CD4-positive, CD25-positive, alpha-beta regulatory T cell (primary cell): ENCODE results near the gene GALNT2. TPM values are rescaled to one million over a fixed set of nuclear protein-coding genes. Genes with fewer than 3 reads are reported as not detected.

Experiments used
- ATAC-seq, 2 donors: fragments of 150-1000 bp; cut with Tn5 transposase; one replicate each; pipeline ENCODE4 v1.10.0; 2021; ENCODE audit warnings: low read depth in 2 of 2, moderate number of reproducible peaks in 2 of 2, moderate library complexity in 1 of 2
- DNase-seq, 3 donors: peaks; one replicate each; pipeline versions ENCODE4 v3.0.0 to v3.0.0-alpha.2; 2012 to 2022; ENCODE audit warnings: mixed read lengths in 1 of 3
- H3K27ac ChIP-seq: one replicate; pipeline ENCODE4 v1.7.0; 2013; ENCODE audit warnings: mild to moderate bottlenecking, low read length; ENCODE audit not compliant: insufficient read depth, poor library complexity, severe bottlenecking
- H3K27me3 ChIP-seq: one replicate; pipeline ENCODE4 v1.7.0; 2013; ENCODE audit warnings: low read length; ENCODE audit not compliant: control insufficient read depth, insufficient read depth
- H3K36me3 ChIP-seq: one replicate; pipeline ENCODE4 v1.7.0; 2013; ENCODE audit warnings: mild to moderate bottlenecking, low read length, moderate library complexity; ENCODE audit not compliant: control insufficient read depth, insufficient read depth
- H3K4me1 ChIP-seq: 2 replicates; pipeline ENCODE4 v1.7.0; 2013; ENCODE audit warnings: mild to moderate bottlenecking, low read length; ENCODE audit not compliant: insufficient read depth, control insufficient read depth, poor library complexity, severe bottlenecking
- H3K4me3 ChIP-seq: one replicate; pipeline ENCODE4 v1.7.0; 2013; ENCODE audit warnings: low read depth, mild to moderate bottlenecking, low read length, moderate library complexity
- H3K9me3 ChIP-seq, 2 experiments: 1 replicate in 1 of 2; 2 replicates in 1 of 2; pipeline ENCODE4 v1.7.0; 2013; ENCODE audit warnings: low read length in 2 of 2, mild to moderate bottlenecking in 1 of 2, moderate library complexity in 1 of 2; ENCODE audit not compliant: control insufficient read depth in 2 of 2
- H3K27ac Mint-ChIP-seq, 3 donors: one replicate each; pipeline ENCODE4 v1.8.0; 2020 to 2022; ENCODE audit warnings: mild to moderate bottlenecking in 3 of 3, mixed read lengths in 3 of 3, moderate library complexity in 2 of 3
- H3K27me3 Mint-ChIP-seq: one replicate; pipeline ENCODE4 v1.8.0; 2022; ENCODE audit warnings: mild to moderate bottlenecking, mixed read lengths
- H3K36me3 Mint-ChIP-seq: one replicate; pipeline ENCODE4 v1.8.0; 2020; ENCODE audit warnings: mixed read lengths
- H3K4me1 Mint-ChIP-seq, 4 donors: one replicate each; pipeline ENCODE4 v1.8.0; 2020 to 2022; ENCODE audit warnings: mixed read lengths in 4 of 4, mild to moderate bottlenecking in 1 of 4
- H3K4me3 Mint-ChIP-seq, 4 donors: one replicate each; pipeline ENCODE4 v1.8.0; 2020 to 2022; ENCODE audit warnings: mild to moderate bottlenecking in 4 of 4, mixed read lengths in 4 of 4, moderate library complexity in 3 of 4
- H3K9me3 Mint-ChIP-seq, 7 donors: one replicate each; pipeline ENCODE4 v1.8.0; 2020 to 2022; ENCODE audit warnings: mixed read lengths in 7 of 7, mild to moderate bottlenecking in 3 of 7, moderate library complexity in 2 of 7
- polyA plus RNA-seq, 4 donors: library from polyadenylated mRNA; unstranded; fragments of 300-500 nt; fragmentation: Illumina TruSeq; gene quantifications; one replicate each; pipeline ENCODE4 v1.2.3, GENCODE V29; 2021
- total RNA-seq: library from RNA; stranded (reverse); gene quantifications from one replicate; pipeline ENCODE4 v1.2.3, GENCODE V29; 2022

The GALNT2 gene
- total and polyA plus RNA-seq, 5 donors from 2014 or later, result 10.9 to 15.8 (median 13.1) TPM

DNA sequence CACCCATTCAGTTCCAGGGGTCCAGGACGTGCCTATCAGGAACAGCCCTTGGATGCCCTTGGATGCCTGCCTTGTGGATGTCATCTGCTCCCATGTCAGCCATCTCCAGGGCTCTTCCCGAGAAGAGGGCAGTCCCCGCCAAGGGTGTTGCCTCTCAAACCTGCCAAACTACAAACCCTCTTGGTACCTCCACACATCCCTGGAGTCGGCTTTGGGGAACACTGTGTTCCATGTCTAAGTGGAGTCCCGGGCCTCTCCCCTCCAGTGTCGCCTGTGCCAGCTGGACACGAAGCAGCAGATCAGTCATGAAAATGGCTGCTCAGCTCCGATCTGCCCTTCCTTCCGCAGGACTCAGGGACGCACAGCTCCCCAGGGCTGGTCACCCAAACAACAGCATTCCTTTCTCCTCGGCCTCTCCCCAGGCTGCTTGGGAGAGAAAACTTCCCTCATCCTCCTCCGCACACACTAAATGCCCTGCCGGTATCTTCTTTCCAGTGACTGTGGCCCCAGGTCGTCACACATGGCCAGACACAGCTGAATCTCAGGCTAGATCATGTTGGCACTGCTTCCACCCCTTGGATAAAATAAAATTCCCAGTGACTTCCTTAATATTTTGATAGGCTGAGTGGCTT, 53.4 kb downstream of the GALNT2 start:
- Histone ChIP-seq H3K4me1 (peaks cover 7% of the 10 kb centered on the region), H3K9me3 (no peaks in the 10 kb centered on the region), H3K4me3 (no peak overlapping the region), H3K27ac (no peak overlapping the region), H3K36me3 (no peaks in the 10 kb centered on the region), H3K27me3 (no peaks in the 10 kb centered on the region)
- no peak for ATAC-seq
- DNase-seq, result no peak
- no peaks in the 10 kb centered on the region for H3K9me3 Mint-ChIP-seq
- H3K27me3 Mint-ChIP-seq, result no peaks in the 10 kb centered on the region
- peaks cover 21% of the 10 kb centered on the region for H3K36me3 Mint-ChIP-seq
- peaks cover 18 to 42% (median 30%) of the 10 kb centered on the region in 4 donors for H3K4me1 Mint-ChIP-seq
- peak overlapping the region in 1 of 3 donors; percentile 50 for H3K27ac Mint-ChIP-seq
- H3K4me3 Mint-ChIP-seq, result no peak overlapping the region

DNA sequence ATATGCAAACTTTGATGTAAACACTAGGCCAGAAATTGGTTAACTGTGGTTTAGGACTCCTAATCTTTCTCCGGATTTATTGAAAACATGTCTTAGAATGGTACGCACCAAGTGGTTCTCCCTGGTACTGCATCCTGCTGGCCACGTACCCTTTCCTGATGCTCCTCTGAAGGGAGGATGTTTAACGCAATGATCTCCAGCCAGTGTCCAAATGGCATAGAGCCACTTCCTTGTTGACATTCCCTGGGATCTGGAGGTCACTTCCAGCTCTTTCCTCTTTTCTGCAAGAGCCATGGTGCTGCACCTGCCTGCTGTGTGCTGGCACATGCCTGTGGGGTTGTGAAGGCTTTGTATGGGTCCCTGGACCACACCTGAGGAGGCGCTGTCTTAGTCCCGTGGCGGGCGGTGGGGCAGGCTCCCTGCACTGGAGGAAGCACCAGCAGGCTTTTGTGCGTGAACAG, 53.9 kb downstream of the GALNT2 start:
- Mint-ChIP-seq H3K36me3 (peaks cover 17% of the 10 kb centered on the region), H3K4me3 (no peak overlapping the region), H3K4me1 (peaks cover 18 to 46% (median 34%) of the 10 kb centered on the region in 4 donors), H3K9me3 (no peaks in the 10 kb centered on the region), H3K27ac (peak overlapping the region in 1 of 3 donors; percentile 50), H3K27me3 (no peaks in the 10 kb centered on the region)
- ATAC-seq, result no peak
- H3K27ac ChIP-seq, result no peak overlapping the region
- H3K36me3 ChIP-seq, result no peaks in the 10 kb centered on the region
- DNase-seq, result peak in 1 of 3 donors; percentile 33
- peaks cover 7% of the 10 kb centered on the region for H3K4me1 ChIP-seq
- H3K4me3 ChIP-seq, result no peak overlapping the region
- H3K9me3 ChIP-seq, result no peaks in the 10 kb centered on the region
- no peaks in the 10 kb centered on the region for H3K27me3 ChIP-seq

DNA sequence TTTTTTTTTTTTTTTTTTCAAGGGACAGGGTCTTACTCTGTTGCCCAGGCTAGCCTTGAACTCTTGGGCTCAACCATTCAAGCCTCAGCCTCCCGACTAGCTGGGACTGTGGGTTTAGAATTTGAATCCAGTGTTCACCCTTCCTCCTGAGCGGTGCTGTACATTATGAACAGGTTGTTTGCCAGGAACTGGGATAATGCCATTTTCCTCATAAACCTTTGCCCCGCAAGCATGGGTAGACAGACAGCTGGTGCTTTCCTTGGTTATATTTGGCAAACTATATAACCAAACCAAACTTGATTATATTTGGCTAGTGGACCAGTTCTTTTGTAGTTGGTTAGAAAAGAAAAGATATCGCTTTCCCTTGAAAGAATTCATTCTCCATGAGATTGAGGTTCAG, 54.9 kb downstream of the GALNT2 start:
- H3K27ac Mint-ChIP-seq, result no peak overlapping the region
- no peak for ATAC-seq
- H3K4me1 ChIP-seq, result peaks cover 7% of the 10 kb centered on the region

GRCh38 chr1:230122366-230123279, 55.6 kb downstream of the GALNT2 start:
- H3K4me1 ChIP-seq, result peaks cover 7% of the 10 kb centered on the region
- Mint-ChIP-seq H3K9me3 (peaks cover 0 to 2% (median 0%) of the 10 kb centered on the region in 7 donors), H3K27ac (peak overlapping the region in 2 of 3 donors; percentile 52 to 73), H3K36me3 (peaks cover 10% of the 10 kb centered on the region), H3K4me3 (no peak overlapping the region), H3K4me1 (peaks cover 27 to 60% (median 45%) of the 10 kb centered on the region in 4 donors), H3K27me3 (no peaks in the 10 kb centered on the region)
- H3K4me3 ChIP-seq, result no peak overlapping the region
- DNase-seq (no peak), ATAC-seq (no peak)
- no peaks in the 10 kb centered on the region for H3K27me3 ChIP-seq
- H3K36me3 ChIP-seq, result no peaks in the 10 kb centered on the region
- H3K9me3 ChIP-seq, result no peaks in the 10 kb centered on the region
- H3K27ac ChIP-seq, result no peak overlapping the region

More for the DNA sequence above, 54.9 kb downstream of the GALNT2 start:
- no peak overlapping the region for H3K4me3 Mint-ChIP-seq
- H3K4me1 Mint-ChIP-seq, result peaks cover 25 to 56% (median 43%) of the 10 kb centered on the region in 4 donors
- Histone ChIP-seq H3K4me3 (no peak overlapping the region), H3K27ac (no peak overlapping the region), H3K9me3 (no peaks in the 10 kb centered on the region), H3K27me3 (no peaks in the 10 kb centered on the region), H3K36me3 (no peaks in the 10 kb centered on the region)
- H3K27me3 Mint-ChIP-seq, result no peaks in the 10 kb centered on the region
- peaks cover 16% of the 10 kb centered on the region for H3K36me3 Mint-ChIP-seq
- H3K9me3 Mint-ChIP-seq, result peaks cover 0 to 2% (median 0%) of the 10 kb centered on the region in 7 donors
- DNase-seq, result no peak

DNA sequence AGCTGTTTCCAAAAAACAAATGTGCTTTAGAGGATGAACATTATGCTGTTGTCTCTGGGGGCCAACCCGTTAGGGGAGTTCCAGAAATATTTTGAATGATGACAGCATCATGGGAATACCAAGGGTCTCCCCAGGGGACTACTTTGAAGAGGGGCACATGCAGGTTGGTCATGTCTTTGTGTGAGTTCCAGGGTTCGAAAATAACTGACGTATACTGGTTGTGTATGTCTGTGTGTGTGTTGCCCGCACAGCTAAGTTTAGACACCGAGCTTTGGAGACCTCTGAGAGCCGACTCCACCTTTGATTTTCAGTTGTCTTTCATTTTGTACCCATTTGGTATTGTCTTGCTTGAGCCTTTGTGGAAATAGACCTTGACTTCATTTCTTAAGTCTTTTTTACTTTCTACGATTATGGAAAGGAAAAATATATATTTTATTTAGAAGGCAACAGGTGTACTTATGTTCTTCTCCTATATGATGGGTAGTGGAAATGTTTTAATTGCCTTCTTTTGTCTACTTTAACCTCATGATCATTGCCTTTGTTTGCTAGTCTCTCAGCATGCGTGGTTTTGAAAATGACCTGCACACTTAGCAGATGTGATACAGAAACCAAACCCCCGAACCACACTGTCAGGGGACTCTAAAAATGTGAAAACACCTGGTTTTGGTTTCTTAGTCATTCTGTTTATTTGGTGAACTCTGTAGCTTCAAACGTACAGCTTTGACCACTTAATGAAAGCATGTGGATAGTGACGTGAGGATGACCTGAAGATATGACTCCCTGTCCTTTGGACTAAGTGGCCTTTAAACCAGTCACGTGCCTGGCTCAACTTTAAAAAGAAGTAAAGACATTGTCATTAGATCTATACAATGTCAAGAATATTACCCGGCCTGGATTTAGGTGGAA, 56.5 kb downstream of the GALNT2 start:
- H3K27me3 Mint-ChIP-seq, result no peaks in the 10 kb centered on the region
- DNase-seq (peak in 1 of 3 donors; percentile 80), ATAC-seq (peak; percentile 30 to 43)
- Histone ChIP-seq H3K27ac (no peak overlapping the region), H3K4me1 (peaks cover 7% of the 10 kb centered on the region), H3K36me3 (no peaks in the 10 kb centered on the region), H3K4me3 (no peak overlapping the region), H3K9me3 (no peaks in the 10 kb centered on the region), H3K27me3 (no peaks in the 10 kb centered on the region)
- H3K4me3 Mint-ChIP-seq, result peak overlapping the region in 1 of 4 donors; percentile 37
- H3K4me1 Mint-ChIP-seq, result peaks cover 27 to 64% (median 45%) of the 10 kb centered on the region in 4 donors
- H3K27ac Mint-ChIP-seq, result peak overlapping the region; percentile 28 to 76 (median 73)
- peaks cover 10% of the 10 kb centered on the region for H3K36me3 Mint-ChIP-seq
- peaks cover 0 to 2% (median 0%) of the 10 kb centered on the region in 7 donors for H3K9me3 Mint-ChIP-seq

GRCh38 chr1:230124186-230125128, 57.4 kb downstream of the GALNT2 start:
- no peak overlapping the region for H3K4me3 ChIP-seq
- peaks cover 7% of the 10 kb centered on the region for H3K4me1 ChIP-seq
- H3K27me3 Mint-ChIP-seq, result no peaks in the 10 kb centered on the region
- peaks cover 10% of the 10 kb centered on the region for H3K36me3 Mint-ChIP-seq
- peaks cover 0 to 2% (median 0%) of the 10 kb centered on the region in 7 donors for H3K9me3 Mint-ChIP-seq
- no peaks in the 10 kb centered on the region for H3K9me3 ChIP-seq
- peak overlapping the region; percentile 28 to 76 (median 73) for H3K27ac Mint-ChIP-seq
- H3K27me3 ChIP-seq, result no peaks in the 10 kb centered on the region
- H3K4me1 Mint-ChIP-seq, result peaks cover 31 to 63% (median 43%) of the 10 kb centered on the region in 4 donors
- DNase-seq (peak in 1 of 3 donors; percentile 49), ATAC-seq (no peak)
- peak overlapping the region in 1 of 4 donors; percentile 37 for H3K4me3 Mint-ChIP-seq
- H3K36me3 ChIP-seq, result no peaks in the 10 kb centered on the region
- no peak overlapping the region for H3K27ac ChIP-seq
